Adrenal gland (tissue), 12 donors: ENCODE measurements around the gene DUS1L. TPM values are rescaled to one million over a fixed set of nuclear protein-coding genes. Genes with fewer than 3 reads are reported as not detected.

Experiments used
- DNase-seq, 7 donors: peaks; one replicate each; pipeline ENCODE4 v3.0.0-alpha.2; 2019 to 2020
- H3K27ac ChIP-seq, 5 donors: fragments of 200-600 bp; sonication (generic) in 4 of 5; 1 replicate in 3 of 5; 2 replicates in 2 of 5; pipeline versions ENCODE4 v1.5.1 to v1.8.0; 2016 to 2020; ENCODE audit warnings: mild to moderate bottlenecking in 1 of 5
- H3K27me3 ChIP-seq: fragments of 200-600 bp; 2 replicates; pipeline ENCODE4 v1.8.0; 2021
- H3K36me3 ChIP-seq, 2 donors: fragments of 200-600 bp; replicated peaks in 1 of 2; 1 replicate in 1 of 2; 2 replicates in 1 of 2; pipeline versions ENCODE4 v1.5.1 to v1.8.0; 2018 to 2022
- H3K4me1 ChIP-seq, 2 donors: fragments of 200-600 bp; replicated peaks in 1 of 2; 1 replicate in 1 of 2; 2 replicates in 1 of 2; pipeline versions ENCODE4 v1.5.1 to v1.8.0; 2018 to 2021
- H3K4me3 ChIP-seq, 4 donors: fragments of 200-600 bp; sonication (generic) in 3 of 4; one replicate each; pipeline ENCODE4 v1.5.1; 2016 to 2018
- H3K9me3 ChIP-seq, 3 donors: fragments of 200-600 bp; sonication (generic) in 1 of 3; replicated peaks in 1 of 3; 1 replicate in 2 of 3; 2 replicates in 1 of 3; pipeline versions ENCODE4 v1.5.1 to v1.8.0; 2016 to 2021
- CTCF ChIP-seq, 6 experiments: fragments of 450-650 bp in 4 of 6; fragments of 200-600 bp in 2 of 6; sonication (generic) in 1 of 6; IDR thresholded peaks; 1 replicate in 5 of 6; 2 replicates in 1 of 6; pipeline versions ENCODE4 v1.5.1 to v1.8.0; 2016 to 2021; ENCODE audit warnings: antibody characterized with exemption in 6 of 6, mild to moderate bottlenecking in 2 of 6, moderate library complexity in 1 of 6
- POLR2A ChIP-seq, 2 donors: fragments of 450-650 bp; IDR thresholded peaks; one replicate each; pipeline ENCODE4 v1.6.1; 2017; ENCODE audit warnings: antibody characterized with exemption in 2 of 2, mild to moderate bottlenecking in 2 of 2, moderate library complexity in 1 of 2
- WGBS, 4 donors: extraction: QIAGEN DNeasy Blood & Tissue Kit in 2 of 4; methylation state at CpG; one replicate each; pipeline versions ENCODE4 v1.1.5 to v1.1.7; 2013 to 2017; 5-methylcytosine and 5-hydroxymethylcytosine counted together
- intact Hi-C, 2 donors: fragments of 100-400 bp; cut with DNase I; formaldehyde crosslinking; loops; one replicate each; pipeline versions ENCODE4 v1.14.1 to v1.15.0; 2022 to 2023
- polyA plus RNA-seq, 3 donors: library from polyadenylated mRNA; stranded (reverse); fragments of 200-250 nt in 2 of 3; fragments of 350-450 nt in 1 of 3; fragmentation: Illumina TruSeq in 1 of 3; extraction: RNeasy Lipid Tissue Mini Kit (QIAGEN cat#74804) in 1 of 3; gene quantifications; one replicate each; pipeline ENCODE4 v1.2.3, GENCODE V29; 2013 to 2014
- total RNA-seq, 9 donors: library from RNA; depleted of rRNA in 4 of 9; stranded (reverse); fragments of >200 nt in 4 of 9; fragments of 120-200 nt in 1 of 9; fragmentation: NEBNext Ultra II Directional in 1 of 9; extraction: Animal tissue kit (Norgen Biotek cat#: 25700) in 1 of 9; gene quantifications; one replicate each; pipeline versions ENCODE4 v1.1.0 to v1.2.4, GENCODE V29; 2013 to 2023
- donor health status: healthy with polysubstance abuse.
- donor health status: Bipolar disorder and iron deficiency.
- donor health status: DM: yes; HTN: yes; CAD: no.
- donor health status: DM: no; HTN: no; CAD: no.
- donor health status: DM: no; HTN: no; CAD: no.
- donor health status: DM: yes; HTN: yes; CAD: no.

The DUS1L gene
- total and polyA plus RNA-seq, 12 donors: 38.5 to 397 (median 75.7) TPM

- TF ChIP-seq POLR2A (IDR thresholded peaks at IDR 0.05) (no peak), CTCF (IDR thresholded peaks at IDR 0.05) (no peak)
- 78 to 95% (median 89%) methylated on average over 4 to 19 of the region's 19 CpGs for WGBS, 4 donors
- Histone ChIP-seq H3K27me3 (no peaks in the 10 kb centered on the region), H3K27ac (no peak overlapping the region), H3K36me3 (peaks cover 0 to 80% of the 10 kb centered on the region in 2 donors), H3K4me3 (no peak overlapping the region), H3K4me1 (peaks cover 12 to 17% of the 10 kb centered on the region in 2 donors), H3K9me3 (no peaks in the 10 kb centered on the region)
- intact Hi-C loops: no loop called here
- DNase-seq: peak in 1 of 7 donors; percentile 6
These were observed 6.2 kb downstream of the DUS1L start for GRCh38 chr17:82059272-82060000.

- DNase-seq: peak in 1 of 7 donors; percentile 4
- H3K27me3 ChIP-seq: no peaks in the 10 kb centered on the region
- no peak overlapping the region for H3K4me3 ChIP-seq
- intact Hi-C loops: no loop called here
- no peak overlapping the region for H3K27ac ChIP-seq
- TF ChIP-seq CTCF (IDR thresholded peaks at IDR 0.05) (no peak), POLR2A (IDR thresholded peaks at IDR 0.05) (no peak)
- H3K4me1 ChIP-seq: peaks cover 10 to 14% of the 10 kb centered on the region in 2 donors
- H3K36me3 ChIP-seq: peaks cover 0 to 86% of the 10 kb centered on the region in 2 donors
- 80 to 85% (median 82%) methylated on average over 7 to 10 of the region's 10 CpGs for WGBS, 4 donors
- H3K9me3 ChIP-seq: no peaks in the 10 kb centered on the region
These were observed 6.8 kb downstream of the DUS1L start for GRCh38 chr17:82058855-82059249.

- H3K36me3 ChIP-seq: peaks cover 0 to 91% of the 10 kb centered on the region in 2 donors
- intact Hi-C loops: no loop called here
- peak in 1 of 7 donors; percentile 7 for DNase-seq
- H3K27me3 ChIP-seq: no peaks in the 10 kb centered on the region
- WGBS, 4 donors: 81 to 91% (median 87%) methylated on average over 12 to 17 of the region's 17 CpGs
- H3K27ac ChIP-seq: no peak overlapping the region
- no peak for TF ChIP-seq CTCF (IDR thresholded peaks at IDR 0.05)
- TF ChIP-seq POLR2A (IDR thresholded peaks at IDR 0.05): no peak
- no peak overlapping the region for H3K4me3 ChIP-seq
- no peaks in the 10 kb centered on the region for H3K9me3 ChIP-seq
- H3K4me1 ChIP-seq: peaks cover 10 to 17% of the 10 kb centered on the region in 2 donors
These were observed 7.3 kb downstream of the DUS1L start for GRCh38 chr17:82058230-82058854.

- intact Hi-C loops: no loop called here
- peaks cover 0 to 85% of the 10 kb centered on the region in 2 donors for H3K36me3 ChIP-seq
- 72 to 83% (median 75%) methylated on average over 10 to 29 of the region's 29 CpGs for WGBS, 4 donors
These were observed 8.6 kb downstream of the DUS1L start for GRCh38 chr17:82056729-82057621.

More at GRCh38 chr17:82056729-82057621, 8.6 kb downstream of the DUS1L start:
- H3K4me3 ChIP-seq: no peak overlapping the region
- peak; percentile 17 to 83 (median 72) for DNase-seq
- peak overlapping the region in 4 of 5 donors; percentile 20 to 64 (median 42) for H3K27ac ChIP-seq
- no peaks in the 10 kb centered on the region for H3K27me3 ChIP-seq
- no peaks in the 10 kb centered on the region for H3K9me3 ChIP-seq
- TF ChIP-seq POLR2A (IDR thresholded peaks at IDR 0.05) (no peak), CTCF (IDR thresholded peaks at IDR 0.05) (no peak)
- H3K4me1 ChIP-seq: peaks cover 20 to 28% of the 10 kb centered on the region in 2 donors
